T-cell (primary cell): ENCODE results near the gene CDH4. TPM values are rescaled to one million over a fixed set of nuclear protein-coding genes. Genes with fewer than 3 reads are reported as not detected.

Experiments
- ATAC-seq, 4 experiments: fragments of 200-7000 bp in 3 of 4; fragments of 150-1000 bp in 1 of 4; cut with Tn5 transposase; replicated peaks in 1 of 4; 1 replicate in 3 of 4; 2 replicates in 1 of 4; pipeline ENCODE4 v1.10.0; 2021; ENCODE audit warnings: moderate library complexity in 3 of 4, mild to moderate bottlenecking in 2 of 4, moderate number of reproducible peaks in 1 of 4
- CTCF ChIA-PET, 2 donors: fragments of 300-600 bp; sonication (Branson Sonifier 250); formaldehyde crosslinking; loops; one replicate each; lab custom pipeline; 2022; ENCODE audit warnings: antibody characterized with exemption in 2 of 2; lab: Charles Lee
- POLR2A ChIA-PET, 2 donors: fragments of 300-600 bp; sonication (Branson Sonifier 250); formaldehyde crosslinking; loops; one replicate each; lab custom pipeline; 2022; ENCODE audit warnings: antibody characterized with exemption in 2 of 2; lab: Charles Lee
- DNase-seq, 35 experiments: peaks; one replicate each; pipeline versions ENCODE4 v3.0.0 to v3.0.0-alpha.2; 2013 to 2023
- H3K27ac ChIP-seq: one replicate; pipeline ENCODE4 v1.5.1; 2013; ENCODE audit warnings: low read length
- H3K27me3 ChIP-seq, 2 experiments: replicated peaks in 1 of 2; 1 replicate in 1 of 2; 2 replicates in 1 of 2; pipeline versions ENCODE4 v1.6.1 to v1.7.0; 2013; ENCODE audit warnings: low read length in 1 of 2, mixed read lengths in 1 of 2; ENCODE audit not compliant: control insufficient read depth in 2 of 2, insufficient read depth in 2 of 2; ENCODE audit errors: extremely low read depth in 1 of 2
- H3K36me3 ChIP-seq, 2 donors: 1 replicate in 1 of 2; 2 replicates in 1 of 2; pipeline versions ENCODE4 v1.6.1 to v1.7.0; 2013; ENCODE audit warnings: low read length in 1 of 2; ENCODE audit not compliant: control insufficient read depth in 2 of 2, insufficient read depth in 1 of 2; ENCODE audit errors: extremely low read depth in 1 of 2
- H3K4me1 ChIP-seq, 2 experiments: 1 replicate in 1 of 2; 2 replicates in 1 of 2; pipeline versions ENCODE4 v1.6.1 to v1.7.0; 2013; ENCODE audit warnings: low read length in 2 of 2, mixed read lengths in 1 of 2; ENCODE audit not compliant: insufficient read depth in 2 of 2, control insufficient read depth in 1 of 2; ENCODE audit errors: extremely low read depth in 1 of 2
- H3K4me3 ChIP-seq, 2 donors: 1 replicate in 1 of 2; 2 replicates in 1 of 2; pipeline versions ENCODE4 v1.5.1 to v1.7.0; 2013; ENCODE audit warnings: mild to moderate bottlenecking in 2 of 2, low read length in 1 of 2, moderate library complexity in 1 of 2; ENCODE audit not compliant: control insufficient read depth in 1 of 2; ENCODE audit errors: extremely low read depth in 1 of 2
- H3K9me3 ChIP-seq: 2 replicates; pipeline ENCODE4 v1.7.0; 2013
- H3K27ac Mint-ChIP-seq, 2 donors: one replicate each; pipeline ENCODE4 v1.8.0; 2020 to 2021; ENCODE audit warnings: mild to moderate bottlenecking in 2 of 2, mixed read lengths in 2 of 2
- H3K27me3 Mint-ChIP-seq, 2 donors: one replicate each; pipeline ENCODE4 v1.8.0; 2021 to 2022; ENCODE audit warnings: mixed read lengths in 2 of 2
- H3K36me3 Mint-ChIP-seq: one replicate; pipeline ENCODE4 v1.8.0; 2021; ENCODE audit warnings: mixed read lengths
- H3K4me1 Mint-ChIP-seq, 3 donors: one replicate each; pipeline ENCODE4 v1.8.0; 2020 to 2022; ENCODE audit warnings: mixed read lengths in 3 of 3, mild to moderate bottlenecking in 1 of 3
- H3K4me3 Mint-ChIP-seq, 3 donors: one replicate each; pipeline ENCODE4 v1.8.0; 2020 to 2022; ENCODE audit warnings: mild to moderate bottlenecking in 3 of 3, mixed read lengths in 3 of 3, moderate library complexity in 3 of 3
- H3K9me3 Mint-ChIP-seq, 3 donors: one replicate each; pipeline ENCODE4 v1.8.0; 2020 to 2022; ENCODE audit warnings: mixed read lengths in 3 of 3
- WGBS: methylation state at CpG from one replicate; pipeline ENCODE4 v1.1.5; 2013; ENCODE audit warnings: missing lambda C conversion rate; ENCODE audit not compliant: insufficient coverage; 5-methylcytosine and 5-hydroxymethylcytosine counted together
- total RNA-seq, 35 experiments: library from RNA in 6 of 35; stranded (reverse) in 6 of 35; fragments of 120-200 nt in 1 of 35; gene quantifications; one replicate each; pipeline versions ENCODE4 v1.2.1 to v1.2.4 and lab custom pipeline; 2013 to 2026

The CDH4 gene
- total RNA-seq, 5 donors from 2014 or later (not counting 1 experiment from before 2014, with no cell fraction given) = 0.06 to 0.64 (median 0.14) TPM

- H3K4me1 Mint-ChIP-seq = no peaks in the 10 kb centered on the region
- DNase-seq (no peak), ATAC-seq (no peak)
- ChIA-PET CTCF (no interaction called here), POLR2A (no interaction called here)
- no peak overlapping the region for H3K27ac Mint-ChIP-seq
- H3K27me3 ChIP-seq = peaks cover 0 to 8% of the 10 kb centered on the region in 2 experiments
- no peak overlapping the region for H3K4me3 Mint-ChIP-seq
- H3K9me3 Mint-ChIP-seq = peaks cover 3 to 14% (median 4%) of the 10 kb centered on the region in 3 donors
- H3K27ac ChIP-seq = no peak overlapping the region
- WGBS = 86% methylated on average over 6 of the region's 7 CpGs
- no peak overlapping the region for H3K4me3 ChIP-seq
- no peaks in the 10 kb centered on the region for H3K27me3 Mint-ChIP-seq
- H3K36me3 ChIP-seq = no peaks in the 10 kb centered on the region
- H3K4me1 ChIP-seq = no peaks in the 10 kb centered on the region
- H3K9me3 ChIP-seq = no peaks in the 10 kb centered on the region
- no peaks in the 10 kb centered on the region for H3K36me3 Mint-ChIP-seq
Measured at GRCh38 chr20:61459266-61459665, 207.2 kb downstream of the CDH4 start.

- no peak overlapping the region for H3K27ac ChIP-seq
- no peaks in the 10 kb centered on the region for H3K36me3 ChIP-seq
- no peak overlapping the region for H3K4me3 ChIP-seq
- Mint-ChIP-seq H3K27me3 (no peaks in the 10 kb centered on the region), H3K36me3 (no peaks in the 10 kb centered on the region), H3K4me3 (no peak overlapping the region), H3K27ac (no peak overlapping the region), H3K4me1 (no peaks in the 10 kb centered on the region), H3K9me3 (peaks cover 3 to 14% (median 4%) of the 10 kb centered on the region in 3 donors)
- WGBS = 80% methylated on average over 4 of the region's 7 CpGs
- DNase-seq = no peak
- peaks cover 0 to 8% of the 10 kb centered on the region in 2 experiments for H3K27me3 ChIP-seq
- no peaks in the 10 kb centered on the region for H3K9me3 ChIP-seq
- ChIA-PET CTCF (no interaction called here), POLR2A (no interaction called here)
- ATAC-seq = no peak
- no peaks in the 10 kb centered on the region for H3K4me1 ChIP-seq
Measured at GRCh38 chr20:61459705-61460104, 207.6 kb downstream of the CDH4 start.

GRCh38 chr20:61460261-61461052 lies 208.4 kb downstream of the CDH4 start:
- no peak overlapping the region for H3K27ac Mint-ChIP-seq
- H3K4me3 Mint-ChIP-seq = no peak overlapping the region
- ChIA-PET POLR2A (no interaction called here), CTCF (no interaction called here)
- Histone ChIP-seq H3K36me3 (no peaks in the 10 kb centered on the region), H3K27ac (no peak overlapping the region), H3K4me1 (no peaks in the 10 kb centered on the region), H3K9me3 (no peaks in the 10 kb centered on the region), H3K4me3 (no peak overlapping the region), H3K27me3 (peaks cover 0 to 8% of the 10 kb centered on the region in 2 experiments)
- no peaks in the 10 kb centered on the region for H3K27me3 Mint-ChIP-seq
- DNase-seq (no peak), ATAC-seq (no peak)
- no peaks in the 10 kb centered on the region for H3K36me3 Mint-ChIP-seq
- peaks cover 3 to 14% (median 4%) of the 10 kb centered on the region in 3 donors for H3K9me3 Mint-ChIP-seq
- WGBS = 79% methylated on average over 8 of the region's 11 CpGs
- no peaks in the 10 kb centered on the region for H3K4me1 Mint-ChIP-seq

GRCh38 chr20:61461461-61461860 lies 209.4 kb downstream of the CDH4 start:
- Histone ChIP-seq H3K36me3 (no peaks in the 10 kb centered on the region), H3K27ac (no peak overlapping the region), H3K27me3 (peaks cover 0 to 8% of the 10 kb centered on the region in 2 experiments), H3K4me3 (no peak overlapping the region), H3K4me1 (no peaks in the 10 kb centered on the region), H3K9me3 (no peaks in the 10 kb centered on the region)
- no peaks in the 10 kb centered on the region for H3K4me1 Mint-ChIP-seq
- H3K27me3 Mint-ChIP-seq = no peaks in the 10 kb centered on the region
- POLR2A ChIA-PET = no interaction called here
- H3K27ac Mint-ChIP-seq = no peak overlapping the region
- no peak for DNase-seq
- H3K9me3 Mint-ChIP-seq = peaks cover 3 to 9% (median 4%) of the 10 kb centered on the region in 3 donors
- 91% methylated on average over 12 of the region's 12 CpGs for WGBS
- ATAC-seq = no peak
- H3K36me3 Mint-ChIP-seq = no peaks in the 10 kb centered on the region
- H3K4me3 Mint-ChIP-seq = no peak overlapping the region
- CTCF ChIA-PET = no interaction called here

- no peaks in the 10 kb centered on the region for H3K36me3 ChIP-seq
- H3K9me3 ChIP-seq = no peaks in the 10 kb centered on the region
- H3K27me3 ChIP-seq = peaks cover 0 to 2% of the 10 kb centered on the region in 2 experiments
- ChIA-PET POLR2A (no interaction called here), CTCF (no interaction called here)
- 71% methylated on average over 7 of the region's 9 CpGs for whole genome bisulfite sequencing
- no peak for ATAC-seq
- no peak overlapping the region for H3K27ac Mint-ChIP-seq
- H3K4me3 ChIP-seq = no peak overlapping the region
- no peak overlapping the region for H3K27ac ChIP-seq
- H3K4me1 ChIP-seq = no peaks in the 10 kb centered on the region
- no peaks in the 10 kb centered on the region for H3K36me3 Mint-ChIP-seq
- DNase-seq = no peak
- no peaks in the 10 kb centered on the region for H3K27me3 Mint-ChIP-seq
- H3K9me3 Mint-ChIP-seq = peaks cover 8 to 21% (median 8%) of the 10 kb centered on the region in 3 donors
- H3K4me3 Mint-ChIP-seq = no peak overlapping the region
- no peaks in the 10 kb centered on the region for H3K4me1 Mint-ChIP-seq
Measured at GRCh38 chr20:61464307-61465303, 212.5 kb downstream of the CDH4 start.

- H3K4me3 Mint-ChIP-seq = no peak overlapping the region
- no peaks in the 10 kb centered on the region for H3K9me3 ChIP-seq
- peaks cover 17 to 19% of the 10 kb centered on the region in 2 donors for H3K27me3 Mint-ChIP-seq
- ChIA-PET CTCF (no interaction called here), POLR2A (no interaction called here)
- no peak overlapping the region for H3K4me3 ChIP-seq
- H3K9me3 Mint-ChIP-seq = peaks cover 3 to 17% (median 8%) of the 10 kb centered on the region in 3 donors
- no peak overlapping the region for H3K27ac ChIP-seq
- DNase-seq (no peak), ATAC-seq (no peak)
- no peaks in the 10 kb centered on the region for H3K36me3 Mint-ChIP-seq
- WGBS = 83% methylated on average over 4 of the region's 7 CpGs
- no peaks in the 10 kb centered on the region for H3K4me1 Mint-ChIP-seq
- H3K27ac Mint-ChIP-seq = no peak overlapping the region
- no peaks in the 10 kb centered on the region for H3K4me1 ChIP-seq
- no peaks in the 10 kb centered on the region for H3K36me3 ChIP-seq
- peaks cover 0 to 11% of the 10 kb centered on the region in 2 experiments for H3K27me3 ChIP-seq
Measured at GRCh38 chr20:61475729-61476128, 223.7 kb downstream of the CDH4 start.
